Stimulated activated CD4-positive, alpha-beta T cell treated with anti-CD3 and anti-CD28 coated beads, TNF-alpha, amount 100 ng/mL, for 24 hours (primary cell): Measurements from ENCODE around the gene CAPSL.
"Not testable (repeated sequence)": the region's sequence is repeated elsewhere in the genome, so short reads cannot be mapped to it uniquely, and the experiment has no call there.

Experiments
- DNase-seq, 3 experiments: peaks; one replicate each; pipeline ENCODE4 v3.0.0-alpha.2; 2020; ENCODE audit warnings: low read depth in 3 of 3

CAPSL gene

GRCh38 chr5:35876922-35877321 is 61.5 kb downstream of the CAPSL start:
- no peak for DNase-seq

GRCh38 chr5:35876454-35876853 is 62.0 kb downstream of the CAPSL start:
- no peak for DNase-seq

DNA sequence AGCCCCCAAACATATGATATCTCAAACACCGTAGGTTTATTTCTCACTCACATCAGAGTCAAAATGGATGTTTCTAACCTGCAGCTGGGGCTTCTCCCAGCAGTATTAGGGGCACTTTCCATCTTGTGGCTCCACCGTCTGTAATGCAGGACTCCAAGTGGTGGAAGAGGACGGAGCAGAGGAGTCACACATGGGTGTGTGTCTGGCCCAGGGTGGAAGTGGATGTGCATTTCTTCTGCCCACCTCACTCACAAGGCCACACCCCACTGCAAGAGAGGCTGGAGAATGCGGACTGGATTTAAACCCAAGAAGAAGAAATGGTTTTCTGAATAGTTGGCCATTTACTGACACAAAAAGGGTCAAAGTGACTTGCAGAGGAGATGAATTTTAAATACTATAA is 67.8 kb downstream of the CAPSL start:
- DNase-seq: no peak

- no peak for DNase-seq
Observed at GRCh38 chr5:35869685-35870277, 68.6 kb downstream of the CAPSL start.

- no peak for DNase-seq
Observed at GRCh38 chr5:35867998-35868397, 70.4 kb downstream of the CAPSL start.

DNA sequence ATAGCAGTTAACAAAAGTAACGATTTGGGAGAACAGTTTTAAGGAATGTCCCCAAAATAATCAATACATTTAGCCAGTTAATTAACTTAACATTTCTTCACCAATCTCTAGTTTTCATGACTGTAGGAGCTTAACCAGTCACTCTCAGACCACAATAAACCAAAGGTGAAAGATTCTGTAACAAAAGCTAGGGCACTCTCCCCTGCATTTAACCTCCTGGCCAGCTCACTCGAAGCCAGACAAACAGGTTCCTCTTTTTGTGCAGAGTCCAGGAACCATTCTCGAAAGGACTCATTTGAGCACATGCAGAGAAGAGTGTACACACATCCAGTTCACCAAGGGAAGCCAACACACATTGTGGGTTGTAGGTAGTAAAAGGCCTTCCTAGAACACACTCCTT is 75.3 kb downstream of the CAPSL start:
- no peak for DNase-seq

GRCh38 chr5:35862126-35862525 is 76.3 kb downstream of the CAPSL start:
- no peak for DNase-seq

GRCh38 chr5:35861718-35862117 is 76.7 kb downstream of the CAPSL start:
- DNase-seq: no peak

DNA sequence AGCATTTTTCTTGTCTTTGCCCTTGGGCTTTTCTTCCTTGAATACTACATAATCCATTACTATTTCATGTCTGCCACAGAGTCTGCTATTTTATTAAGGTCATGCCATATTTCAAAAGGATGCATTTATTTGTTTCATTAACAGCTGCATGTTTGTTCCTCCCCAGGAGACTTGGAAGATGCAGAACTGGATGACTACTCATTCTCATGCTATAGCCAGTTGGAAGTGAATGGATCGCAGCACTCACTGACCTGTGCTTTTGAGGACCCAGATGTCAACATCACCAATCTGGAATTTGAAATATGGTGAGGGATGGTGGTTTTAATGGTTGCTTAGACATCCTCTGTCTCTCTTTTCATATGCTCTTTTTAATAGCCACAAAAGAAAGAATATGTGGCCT is 77.7 kb downstream of the CAPSL start:
- DNase-seq: no peak

DNA sequence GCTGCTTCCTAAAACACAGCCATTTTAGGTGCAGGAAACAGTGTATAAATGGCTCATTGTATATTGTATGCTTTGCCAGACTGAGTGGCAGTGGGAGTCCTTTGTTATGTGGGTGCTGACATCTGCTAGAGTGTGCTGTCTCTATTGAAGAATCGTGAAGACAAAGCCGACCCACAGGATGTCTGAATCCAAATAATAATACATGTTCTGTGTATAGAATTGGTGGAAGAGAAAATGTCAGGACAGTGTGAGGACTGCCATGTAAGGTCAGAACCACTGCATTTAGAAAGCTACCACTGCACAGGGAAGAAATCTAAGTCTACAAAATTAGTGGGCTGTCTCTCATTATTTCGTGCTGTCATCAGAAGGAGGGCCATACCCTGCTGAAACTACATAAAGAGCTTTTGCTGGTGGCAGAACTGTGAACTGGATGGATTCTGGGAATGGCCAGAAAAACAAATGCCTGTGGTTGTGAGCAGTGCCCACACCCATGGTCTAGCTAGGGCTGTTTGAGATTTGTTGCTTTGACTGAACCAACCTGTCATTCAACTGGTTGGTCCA is 79.2 kb downstream of the CAPSL start:
- no peak for DNase-seq

GRCh38 chr5:35857606-35858205 is 80.7 kb downstream of the CAPSL start:
- DNase-seq: no peak

DNA sequence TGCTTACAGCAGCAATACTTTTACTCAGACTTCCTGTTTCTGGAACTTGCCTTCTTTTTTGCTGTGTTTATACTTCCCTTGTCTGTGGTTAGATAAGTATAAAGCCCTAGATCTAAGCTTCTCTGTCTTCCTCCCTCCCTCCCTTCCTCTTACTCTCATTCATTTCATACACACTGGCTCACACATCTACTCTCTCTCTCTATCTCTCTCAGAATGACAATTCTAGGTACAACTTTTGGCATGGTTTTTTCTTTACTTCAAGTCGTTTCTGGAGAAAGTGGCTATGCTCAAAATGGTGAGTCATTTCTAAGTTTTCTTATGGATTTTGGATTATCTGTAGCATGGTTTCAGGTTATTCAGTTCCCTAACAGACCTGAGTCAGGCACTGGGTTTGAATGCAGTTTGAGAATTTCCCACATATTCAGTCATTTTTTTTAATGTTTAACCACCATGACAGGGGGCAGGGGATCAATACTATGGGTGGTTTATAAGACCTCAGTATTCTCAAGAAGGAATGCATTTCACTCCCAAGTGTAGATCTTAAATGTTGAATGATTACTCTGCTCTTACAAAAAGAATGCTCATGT is 81.6 kb downstream of the CAPSL start, which contains the start of gene IL7R:
TSS of gene IL7R (plus strand) at position 127 of the 587 bp plus-strand sequence. CDS start at position 214, 87 bp downstream.
- DNase-seq: no peak

- not testable (repeated sequence) for DNase-seq
Observed at GRCh38 chr5:35856186-35856764, 82.1 kb downstream of the CAPSL start.

- no peak for DNase-seq
Observed at GRCh38 chr5:35855187-35855586, 83.2 kb downstream of the CAPSL start.
